Pancreas (tissue), 10 donors: ENCODE measurements around the gene RNF157. TPM values are rescaled to one million over a fixed set of nuclear protein-coding genes. Genes with fewer than 3 reads are reported as not detected.
A peak's percentile ranks its signal among the peaks of the same experiment; 100 is the strongest.

Experiments used
- ATAC-seq, 4 donors: fragments of 200-7000 bp; cut with Tn5 transposase; one replicate each; pipeline versions ENCODE4 v1.8.0 to v1.9.1; 2020; ENCODE audit warnings: mild to moderate bottlenecking in 4 of 4, moderate library complexity in 4 of 4
- DNase-seq, 6 donors: peaks; one replicate each; pipeline ENCODE4 v3.0.0-alpha.2; 2020
- FAIRE-seq: peaks from 2 replicates; lab custom pipeline; 2012; peaks lifted over from hg19 to GRCh38; lab: Jason Lieb, UNC
- H3K27ac ChIP-seq, 4 donors: fragments of 200-600 bp; sonication (generic); 1 replicate in 3 of 4; 2 replicates in 1 of 4; pipeline versions ENCODE4 v1.5.0 to v1.8.0; 2020
- H3K27me3 ChIP-seq, 4 donors: fragments of 200-600 bp; one replicate each; pipeline ENCODE4 v1.8.0; 2021
- H3K36me3 ChIP-seq, 3 donors: fragments of 200-600 bp; sonication (generic) in 1 of 3; one replicate each; pipeline versions ENCODE4 v1.5.0 to v1.8.0; 2020 to 2021
- H3K4me1 ChIP-seq, 3 donors: fragments of 200-600 bp; one replicate each; pipeline ENCODE4 v1.8.0; 2021
- H3K4me3 ChIP-seq, 4 donors: fragments of 200-600 bp; sonication (generic) in 2 of 4; one replicate each; pipeline versions ENCODE4 v1.5.0 to v1.8.0; 2020 to 2021
- H3K9me3 ChIP-seq, 4 donors: fragments of 200-600 bp; one replicate each; pipeline ENCODE4 v1.8.0; 2021
- WGBS, 2 donors: extraction: QIAGEN DNeasy Blood & Tissue Kit; methylation state at CpG; one replicate each; pipeline ENCODE4 v1.1.7; 2013; 5-methylcytosine and 5-hydroxymethylcytosine counted together
- intact Hi-C, 3 donors: fragments of 100-400 bp; cut with DNase I; formaldehyde crosslinking; loops; one replicate each; pipeline versions ENCODE4 v1.11.1 to v1.14.2; 2022
- polyA plus RNA-seq, 2 donors: library from polyadenylated mRNA; stranded (reverse); fragments of 200-250 nt; gene quantifications; one replicate each; pipeline ENCODE4 v1.2.3, GENCODE V29; 2013
- total RNA-seq, 6 donors: library from RNA; stranded (reverse); fragmentation: NEBNext Ultra II Directional in 4 of 6; extraction: Animal tissue kit (Norgen Biotek cat#: 25700) in 4 of 6; gene quantifications; one replicate each; pipeline versions ENCODE4 v1.2.1 to v1.2.4, GENCODE V29; 2021 to 2023
- TF ChIP-seq, protein P1 (sequence below), 4 donors: fragments of 200-600 bp; sonication (generic) in 3 of 4; IDR thresholded peaks; one replicate each; pipeline versions ENCODE4 v1.5.0 to v1.8.0; 2021; ENCODE audit warnings: antibody characterized with exemption in 4 of 4
- donor health status: healthy with polysubstance abuse.
- donor health status: DM: no; HTN: no; CAD: no; lungs with moderate emphysema.
- donor health status: DM: no; HTN: no; CAD: no.
- donor health status: control.
- donor health status: control.
- donor health status: Bipolar disorder and iron deficiency.
- donor health status: DM: yes; HTN: yes; CAD: no.
- donor health status: DM: no; HTN: no; CAD: no.
- donor health status: DM: no; HTN: no; CAD: no.
- donor health status: DM: yes; HTN: yes; CAD: no.

The RNF157 gene
- total and polyA plus RNA-seq, 8 donors: 0.87 to 6.4 (median 3.3) TPM

DNA sequence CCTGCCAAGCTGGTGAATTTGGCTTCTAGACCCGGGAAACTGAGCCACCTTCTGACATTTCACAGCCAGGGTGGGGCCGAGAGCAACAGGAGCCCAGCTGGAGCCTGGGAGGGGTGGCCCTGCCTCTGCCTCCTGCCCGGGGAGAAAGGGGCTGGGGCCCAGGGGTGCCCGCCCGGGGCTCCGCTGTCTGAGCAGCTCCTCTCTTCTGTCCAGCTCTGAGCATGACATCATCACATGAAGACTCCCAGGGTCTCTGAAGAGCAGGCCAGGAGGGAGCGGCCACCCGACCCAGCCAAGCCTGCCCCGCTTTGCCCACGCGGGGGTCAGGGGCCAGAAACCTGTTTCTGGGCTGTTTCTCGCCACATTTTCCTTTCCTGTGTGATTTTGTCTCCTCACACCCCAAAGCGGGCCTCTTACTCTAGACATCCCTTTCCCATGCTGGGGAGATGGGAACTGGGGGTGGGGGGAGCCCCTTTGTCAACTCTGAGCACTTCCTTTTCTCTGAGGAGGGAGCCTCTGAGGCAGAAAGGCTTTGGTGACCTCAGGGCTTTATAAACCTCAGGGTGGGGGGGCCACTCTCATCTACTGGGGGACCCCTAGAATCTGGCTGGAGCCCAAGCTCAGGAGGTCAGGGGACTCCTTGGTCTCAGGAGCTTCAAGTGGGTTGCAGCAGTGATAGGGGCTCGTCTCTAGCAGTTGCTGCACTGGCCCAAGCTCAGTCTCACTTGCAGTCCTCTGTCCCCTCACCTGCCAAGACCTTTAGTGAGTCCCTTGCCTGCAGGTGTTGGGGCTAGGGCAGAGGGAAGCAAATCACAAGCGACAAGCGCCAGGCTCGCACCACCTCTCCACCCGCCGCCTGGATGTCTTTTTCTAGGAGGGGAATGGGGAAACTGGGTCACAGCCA lies 32.5 kb upstream of the RNF157 start:
- FAIRE-seq (no peak), ATAC-seq (peak in 1 of 4 donors; percentile 5), DNase-seq (peak in 4 of 6 donors; percentile 39 to 76 (median 60))
- Histone ChIP-seq H3K9me3 (no peaks in the 10 kb centered on the region), H3K27ac (peak overlapping the region; percentile 88 to 92 (median 90)), H3K36me3 (peaks cover 0 to 8% (median 0%) of the 10 kb centered on the region in 3 donors), H3K4me1 (peaks cover 17 to 44% (median 19%) of the 10 kb centered on the region in 3 donors), H3K27me3 (no peaks in the 10 kb centered on the region), H3K4me3 (peak overlapping the region in 2 of 4 donors; percentile 48 to 51)
- intact Hi-C loops: no loop called here
- 74 to 81% methylated on average over 16 to 19 of the region's 19 CpGs for WGBS, 2 donors
- TF ChIP-seq, protein P1, sequence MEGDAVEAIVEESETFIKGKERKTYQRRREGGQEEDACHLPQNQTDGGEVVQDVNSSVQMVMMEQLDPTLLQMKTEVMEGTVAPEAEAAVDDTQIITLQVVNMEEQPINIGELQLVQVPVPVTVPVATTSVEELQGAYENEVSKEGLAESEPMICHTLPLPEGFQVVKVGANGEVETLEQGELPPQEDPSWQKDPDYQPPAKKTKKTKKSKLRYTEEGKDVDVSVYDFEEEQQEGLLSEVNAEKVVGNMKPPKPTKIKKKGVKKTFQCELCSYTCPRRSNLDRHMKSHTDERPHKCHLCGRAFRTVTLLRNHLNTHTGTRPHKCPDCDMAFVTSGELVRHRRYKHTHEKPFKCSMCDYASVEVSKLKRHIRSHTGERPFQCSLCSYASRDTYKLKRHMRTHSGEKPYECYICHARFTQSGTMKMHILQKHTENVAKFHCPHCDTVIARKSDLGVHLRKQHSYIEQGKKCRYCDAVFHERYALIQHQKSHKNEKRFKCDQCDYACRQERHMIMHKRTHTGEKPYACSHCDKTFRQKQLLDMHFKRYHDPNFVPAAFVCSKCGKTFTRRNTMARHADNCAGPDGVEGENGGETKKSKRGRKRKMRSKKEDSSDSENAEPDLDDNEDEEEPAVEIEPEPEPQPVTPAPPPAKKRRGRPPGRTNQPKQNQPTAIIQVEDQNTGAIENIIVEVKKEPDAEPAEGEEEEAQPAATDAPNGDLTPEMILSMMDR (IDR thresholded peaks at IDR 0.05): no peak

DNA sequence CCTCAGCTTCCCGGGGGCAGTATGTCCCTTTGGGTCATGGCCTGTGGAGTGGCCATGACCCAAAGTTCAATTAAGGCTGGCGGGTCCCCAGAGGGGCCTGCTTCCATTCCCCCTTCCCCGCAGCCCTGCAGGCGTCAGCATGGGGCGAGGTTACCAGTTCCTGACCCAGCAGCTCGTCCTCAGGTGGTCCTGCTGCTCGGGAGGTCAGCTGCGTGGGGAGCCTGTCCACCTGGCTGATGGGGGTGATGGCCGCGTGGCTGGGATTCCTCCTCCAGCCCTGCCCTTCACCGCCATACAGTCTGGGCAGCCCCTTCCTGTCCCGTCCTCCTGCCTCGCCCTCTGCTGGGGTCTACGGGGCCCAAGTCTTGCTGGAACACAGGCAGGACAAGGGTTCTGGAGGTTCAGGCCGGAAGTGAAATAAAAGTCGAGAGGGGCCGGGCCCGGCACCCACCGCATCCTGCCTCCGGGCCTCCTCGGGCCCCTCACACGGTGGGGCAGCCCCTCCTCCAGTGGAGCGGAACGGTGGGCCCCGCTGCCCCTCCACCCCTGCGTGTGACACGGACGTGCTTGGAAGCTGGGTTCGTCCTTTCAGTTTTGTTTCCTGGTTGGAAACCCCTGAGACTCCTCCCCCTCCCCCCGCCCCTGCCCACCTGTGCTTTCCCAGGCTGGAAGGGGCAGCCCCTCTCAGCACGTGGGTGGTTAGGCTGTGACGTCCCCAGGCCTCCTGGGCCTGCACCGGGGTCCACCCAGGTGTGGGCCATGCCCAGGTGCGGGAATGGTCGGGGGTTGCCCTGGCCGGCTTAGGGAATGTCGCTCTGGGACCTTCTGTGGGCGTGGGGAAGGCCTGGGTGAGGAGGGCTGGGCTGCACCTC lies 31.6 kb upstream of the RNF157 start:
- intact Hi-C loops: no loop called here
- no peaks in the 10 kb centered on the region for H3K27me3 ChIP-seq
- H3K9me3 ChIP-seq: no peaks in the 10 kb centered on the region
- DNase-seq (peak; percentile 76 to 88 (median 80)), FAIRE-seq (no peak), ATAC-seq (peak; percentile 68 to 82 (median 74))
- H3K4me1 ChIP-seq: peaks cover 24 to 53% (median 26%) of the 10 kb centered on the region in 3 donors
- TF ChIP-seq, protein P1 (IDR thresholded peaks at IDR 0.05): no peak
- peak overlapping the region; percentile 31 to 51 (median 40) for H3K4me3 ChIP-seq
- H3K27ac ChIP-seq: peak overlapping the region; percentile 88 to 92 (median 90)
- H3K36me3 ChIP-seq: peaks cover 0 to 8% (median 0%) of the 10 kb centered on the region in 3 donors
- 5 to 6% methylated on average over 37 to 38 of the region's 38 CpGs for WGBS, 2 donors

DNA sequence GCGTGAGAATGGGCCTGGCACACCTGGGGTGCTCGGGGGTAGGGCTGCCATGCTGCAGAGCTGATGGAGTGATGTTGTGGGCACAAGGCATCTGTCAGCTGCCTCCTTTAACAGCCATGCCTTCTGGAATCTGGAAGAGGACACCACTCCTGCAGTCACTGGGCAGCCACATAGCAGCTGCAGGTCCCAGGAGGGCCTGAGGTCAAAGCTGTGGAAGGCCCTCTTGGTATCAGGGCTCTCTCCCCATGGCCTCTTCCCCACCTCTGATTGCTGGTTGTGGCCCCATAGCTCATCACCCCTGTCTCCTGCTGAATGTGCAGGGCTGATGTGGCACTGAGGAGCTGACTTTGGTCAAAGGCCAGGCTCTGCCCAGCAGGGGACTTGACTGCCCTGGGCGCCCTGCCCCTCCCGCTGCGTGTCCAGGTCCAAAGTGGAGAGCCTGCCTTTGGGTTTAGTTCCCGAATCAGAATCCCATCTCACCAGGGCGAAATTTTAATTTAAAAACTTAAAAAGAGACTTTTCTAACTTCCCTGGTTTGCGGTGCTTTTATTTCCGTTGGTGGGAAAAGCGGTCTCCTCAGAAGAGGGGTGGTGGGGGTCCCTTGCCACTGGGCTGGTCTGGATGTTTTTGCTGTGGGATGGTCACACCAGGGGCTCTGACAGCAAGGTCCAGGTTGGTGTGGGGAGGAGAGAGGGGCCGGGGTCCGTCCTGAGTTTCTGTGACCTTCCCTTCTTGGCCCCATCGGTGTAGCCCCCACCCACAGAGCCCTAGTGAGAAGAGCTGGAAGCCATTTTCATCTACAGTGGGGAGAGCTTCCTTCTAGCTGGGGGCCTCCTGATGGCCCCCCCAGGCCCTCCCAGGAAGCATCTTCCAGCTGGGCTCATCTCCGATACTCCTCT lies 30.7 kb upstream of the RNF157 start:
- ATAC-seq (peak in 1 of 4 donors; percentile 1), DNase-seq (peak in 3 of 6 donors; percentile 28 to 61 (median 38))
- peaks cover 29 to 56% (median 29%) of the 10 kb centered on the region in 3 donors for H3K4me1 ChIP-seq

More for the DNA sequence above, 30.7 kb upstream of the RNF157 start:
- Histone ChIP-seq H3K27me3 (no peaks in the 10 kb centered on the region), H3K9me3 (no peaks in the 10 kb centered on the region), H3K4me3 (peak overlapping the region in 2 of 4 donors; percentile 48 to 51), H3K27ac (peak overlapping the region; percentile 88 to 92 (median 90)), H3K36me3 (peaks cover 0 to 8% (median 0%) of the 10 kb centered on the region in 3 donors)
- FAIRE-seq: no peak
- intact Hi-C loops: no loop called here
- TF ChIP-seq, protein P1 (IDR thresholded peaks at IDR 0.05): no peak
- 70 to 75% methylated on average over 13 to 14 of the region's 14 CpGs for WGBS, 2 donors
